ENCODE results near the gene TOP1. TPM values are rescaled to one million over a fixed set of nuclear protein-coding genes. Genes with fewer than 3 reads are reported as not detected.
A peak's percentile ranks its signal among the peaks of the same experiment; 100 is the strongest.

Gene TOP1
- total RNA-seq, 1 donor from 2014 or later, result 16.2 TPM

- DNase-seq (ENCODE audit: low read depth), result no peak
- TF ChIP-seq, protein P1, sequence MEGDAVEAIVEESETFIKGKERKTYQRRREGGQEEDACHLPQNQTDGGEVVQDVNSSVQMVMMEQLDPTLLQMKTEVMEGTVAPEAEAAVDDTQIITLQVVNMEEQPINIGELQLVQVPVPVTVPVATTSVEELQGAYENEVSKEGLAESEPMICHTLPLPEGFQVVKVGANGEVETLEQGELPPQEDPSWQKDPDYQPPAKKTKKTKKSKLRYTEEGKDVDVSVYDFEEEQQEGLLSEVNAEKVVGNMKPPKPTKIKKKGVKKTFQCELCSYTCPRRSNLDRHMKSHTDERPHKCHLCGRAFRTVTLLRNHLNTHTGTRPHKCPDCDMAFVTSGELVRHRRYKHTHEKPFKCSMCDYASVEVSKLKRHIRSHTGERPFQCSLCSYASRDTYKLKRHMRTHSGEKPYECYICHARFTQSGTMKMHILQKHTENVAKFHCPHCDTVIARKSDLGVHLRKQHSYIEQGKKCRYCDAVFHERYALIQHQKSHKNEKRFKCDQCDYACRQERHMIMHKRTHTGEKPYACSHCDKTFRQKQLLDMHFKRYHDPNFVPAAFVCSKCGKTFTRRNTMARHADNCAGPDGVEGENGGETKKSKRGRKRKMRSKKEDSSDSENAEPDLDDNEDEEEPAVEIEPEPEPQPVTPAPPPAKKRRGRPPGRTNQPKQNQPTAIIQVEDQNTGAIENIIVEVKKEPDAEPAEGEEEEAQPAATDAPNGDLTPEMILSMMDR (conservative IDR thresholded peaks at IDR 0.05; ENCODE audit: low read depth, low read length), result no peak
- H3K4me3 ChIP-seq (ENCODE audit: low read depth, low read length), result peak overlapping the region; percentile 85
Observed at GRCh38 chr20:41029150-41029901, 704 bp downstream of the TOP1 start.

DNA sequence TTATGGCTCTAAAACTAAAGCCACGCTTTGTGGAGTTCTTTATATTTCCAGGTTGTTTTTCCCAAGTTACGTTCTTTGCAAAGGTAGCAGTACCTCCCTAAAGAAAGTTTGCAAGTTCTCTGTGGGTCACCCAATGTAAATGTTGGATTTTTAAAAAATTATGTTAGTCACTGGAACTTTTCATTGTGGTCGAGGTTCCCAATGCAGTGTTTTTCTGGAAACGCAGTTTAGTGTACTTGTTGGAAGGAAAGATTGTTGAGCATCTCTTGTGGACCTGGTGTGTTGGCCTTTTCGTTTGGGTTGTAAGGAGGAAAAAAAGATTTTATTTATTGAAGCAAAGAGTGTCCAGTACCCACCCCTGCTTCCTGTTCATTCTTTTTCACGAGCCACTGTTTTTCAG is 1.4 kb downstream of the TOP1 start:
- TF ChIP-seq, protein P1 (conservative IDR thresholded peaks at IDR 0.05; ENCODE audit: low read depth, low read length), result no peak
- DNase-seq (ENCODE audit: low read depth), result no peak
- H3K4me3 ChIP-seq (ENCODE audit: low read depth, low read length), result peak overlapping the region; percentile 85

- H3K4me3 ChIP-seq (ENCODE audit: low read depth, low read length), result peak overlapping the region; percentile 85
- no peak for DNase-seq (ENCODE audit: low read depth)
- TF ChIP-seq, protein P1 (conservative IDR thresholded peaks at IDR 0.05; ENCODE audit: low read depth, low read length), result no peak
Observed at GRCh38 chr20:41030531-41031242, 2.1 kb downstream of the TOP1 start.

- peak overlapping the region; percentile 85 for H3K4me3 ChIP-seq (ENCODE audit: low read depth, low read length)
- DNase-seq (ENCODE audit: low read depth), result no peak
- TF ChIP-seq, protein P1 (conservative IDR thresholded peaks at IDR 0.05; ENCODE audit: low read depth, low read length), result no peak
Observed at GRCh38 chr20:41031243-41031619, 2.6 kb downstream of the TOP1 start.

GRCh38 chr20:41032271-41032670 is 3.6 kb downstream of the TOP1 start:
- no peak for DNase-seq (ENCODE audit: low read depth)
- no peak overlapping the region for H3K4me3 ChIP-seq (ENCODE audit: low read depth, low read length)

GRCh38 chr20:41034239-41034638 is 5.6 kb downstream of the TOP1 start:
- TF ChIP-seq, protein P1 (conservative IDR thresholded peaks at IDR 0.05; ENCODE audit: low read depth, low read length), result no peak
- DNase-seq (ENCODE audit: low read depth), result no peak
- no peak overlapping the region for H3K4me3 ChIP-seq (ENCODE audit: low read depth, low read length)

More at GRCh38 chr20:41032271-41032670, 3.6 kb downstream of the TOP1 start:
- TF ChIP-seq, protein P1 (conservative IDR thresholded peaks at IDR 0.05; ENCODE audit: low read depth, low read length), result no peak

All from epithelial cell of proximal tubule (primary cell).